Endothelial cell of umbilical vein (primary cell): ENCODE results near the gene CBX2. TPM values are rescaled to one million over a fixed set of nuclear protein-coding genes. Genes with fewer than 3 reads are reported as not detected.

Experiments
- BruUV-seq: library from RNA; stranded (reverse); fragments of 400-500 nt; replicated peaks from 2 replicates; lab custom pipeline; 2021; lab: Mats Ljungman, UMichigan
- CTCF ChIA-PET: fragments of 300-600, 350-600 bp; sonication (Branson Sonifier 250); formaldehyde crosslinking; loops from one replicate; lab custom pipeline; 2021; ENCODE audit warnings: antibody characterized with exemption, inconsistent platforms; lab: Charles Lee
- POLR2A ChIA-PET: fragments of 300-600, 350-600 bp; sonication (Branson Sonifier 250); formaldehyde crosslinking; loops from one replicate; lab custom pipeline; 2021; ENCODE audit warnings: antibody characterized with exemption, inconsistent platforms; lab: Charles Lee
- DNase-seq: peaks from one replicate; pipeline ENCODE4 v3.0.0-alpha.2; 2011; ENCODE audit warnings: low read depth, low spot score
- FAIRE-seq: peaks from 2 replicates; lab custom pipeline; 2011; peaks lifted over from hg19 to GRCh38; lab: Jason Lieb, UNC
- H2AFZ ChIP-seq: 2 replicates; pipeline ENCODE4 v1.6.0; 2012; ENCODE audit warnings: low read depth, low read length, control low read depth, inconsistent platforms
- H3K27ac ChIP-seq: 2 replicates; pipeline ENCODE4 v1.5.1; 2011; ENCODE audit warnings: low read depth, mild to moderate bottlenecking, control low read depth, low read length, moderate library complexity; ENCODE audit not compliant: insufficient read depth
- H3K27me3 ChIP-seq, 2 experiments: 2 replicates each; pipeline versions ENCODE4 v1.6.0 to v1.6.1; 2011; ENCODE audit warnings: low read length in 2 of 2, mixed read lengths in 1 of 2; ENCODE audit not compliant: control insufficient read depth in 2 of 2, insufficient read depth in 2 of 2
- H3K36me3 ChIP-seq, 2 experiments: 2 replicates in 1 of 2; 3 replicates in 1 of 2; pipeline ENCODE4 v1.5.1; 2011; ENCODE audit warnings: low read length in 2 of 2, mild to moderate bottlenecking in 1 of 2, moderate library complexity in 1 of 2; ENCODE audit not compliant: control insufficient read depth in 2 of 2, insufficient read depth in 2 of 2; ENCODE audit errors: extremely low read depth in 1 of 2
- H3K4me1 ChIP-seq: 3 replicates; pipeline ENCODE4 v1.5.1; 2011; ENCODE audit warnings: mild to moderate bottlenecking, low read length; ENCODE audit not compliant: control insufficient read depth, insufficient read depth; ENCODE audit errors: extremely low read depth
- H3K4me2 ChIP-seq: 2 replicates; pipeline ENCODE4 v1.6.1; 2011; ENCODE audit warnings: low read length, control low read depth, mixed read lengths; ENCODE audit not compliant: insufficient read depth
- H3K4me3 ChIP-seq, 3 experiments: fragments of 200-600 bp in 1 of 3; sonication (generic), shearing (Covaris generic) in 1 of 3; replicated peaks in 1 of 3; 2 replicates each; pipeline ENCODE4 v1.5.1; 2011 to 2016; ENCODE audit warnings: control low read depth in 3 of 3, low read length in 3 of 3, mild to moderate bottlenecking in 2 of 3, inconsistent platforms in 1 of 3, low read depth in 1 of 3, moderate library complexity in 1 of 3; ENCODE audit not compliant: insufficient read depth in 1 of 3
- H3K79me2 ChIP-seq: 2 replicates; pipeline ENCODE4 v1.6.0; 2012; ENCODE audit warnings: low read length, inconsistent platforms; ENCODE audit not compliant: control insufficient read depth, insufficient read depth
- H3K9ac ChIP-seq: replicated peaks from 2 replicates; pipeline ENCODE3; 2011; ENCODE audit warnings: low read length, control low read depth; ENCODE audit not compliant: insufficient read depth; ENCODE audit errors: extremely low read depth
- H3K9me1 ChIP-seq: replicated peaks from 3 replicates; pipeline ENCODE4 v1.6.0; 2011; ENCODE audit warnings: mild to moderate bottlenecking, low read length; ENCODE audit not compliant: control insufficient read depth, insufficient read depth; ENCODE audit errors: extremely low read depth
- H3K9me3 ChIP-seq: replicated peaks from 2 replicates; pipeline ENCODE4 v1.5.1; 2012; ENCODE audit warnings: low read length, inconsistent platforms; ENCODE audit not compliant: control insufficient read depth, insufficient read depth
- H4K20me1 ChIP-seq: replicated peaks from 2 replicates; pipeline ENCODE3; 2011; ENCODE audit warnings: mild to moderate bottlenecking, low read length; ENCODE audit not compliant: control insufficient read depth, insufficient read depth; ENCODE audit errors: extremely low read depth
- EZH2 ChIP-seq: IDR thresholded peaks from 2 replicates; pipeline ENCODE4 v1.6.1; 2012; ENCODE audit warnings: borderline replicate concordance, low read depth, mild to moderate bottlenecking, moderate library complexity, low read length, inconsistent platforms; ENCODE audit not compliant: severe bottlenecking
- FOS ChIP-seq: IDR thresholded peaks from 2 replicates; pipeline ENCODE4 v1.6.1; 2011; ENCODE audit warnings: mild to moderate bottlenecking, low read length, moderate library complexity, borderline replicate concordance; ENCODE audit not compliant: insufficient read depth
- GATA2 ChIP-seq: IDR thresholded peaks from 2 replicates; pipeline ENCODE4 v1.7.0; 2011; ENCODE audit warnings: low read depth, mild to moderate bottlenecking, moderate library complexity, mixed read lengths, low read length; ENCODE audit not compliant: insufficient read length, insufficient read depth
- JUN ChIP-seq: IDR thresholded peaks from 2 replicates; pipeline ENCODE4 v1.6.1; 2011; ENCODE audit warnings: borderline replicate concordance, low read depth; ENCODE audit not compliant: insufficient read length, insufficient read depth
- MYC ChIP-seq: IDR thresholded peaks from one replicate; pipeline ENCODE4 v1.6.1; 2011; ENCODE audit warnings: mild to moderate bottlenecking, low read depth, low read length
- POLR2A ChIP-seq: IDR thresholded peaks from 2 replicates; pipeline ENCODE4 v1.6.1; 2012; ENCODE audit warnings: low read depth, mild to moderate bottlenecking, control low read depth, low read length
- POLR2AphosphoS5 ChIP-seq: IDR thresholded peaks from 2 replicates; pipeline ENCODE4 v1.6.1; 2012; ENCODE audit warnings: low read depth, mild to moderate bottlenecking, control low read depth, low read length, moderate library complexity; ENCODE audit not compliant: insufficient read depth
- dilution Hi-C: fragments of 300-500 bp; cut with MboI; formaldehyde crosslinking; loops from one replicate; pipeline ENCODE4 v1.15.0; 2019; ENCODE audit warnings: low sequenced_read_pairs; ENCODE audit not compliant: extremely low pct_ligation_motif_present
- intact Hi-C: fragments of 100-400 bp; cut with micrococcal nuclease; formaldehyde crosslinking; loops from one replicate; pipeline ENCODE4 v1.10.0; 2022
- polyA plus RNA-seq, 4 experiments: library from polyadenylated mRNA; depleted of rRNA in 3 of 4; stranded (reverse) in 3 of 4; unstranded in 1 of 4; fragments of >200 nt; gene quantifications; 2 replicates each; pipeline versions ENCODE4 v1.2.1 to v1.2.3, GENCODE V29; 2011 to 2012; ENCODE audit warnings: missing spikeins in 1 of 4
- total RNA-seq: library from RNA; stranded (reverse); gene quantifications from 2 replicates; pipeline ENCODE4 v1.2.3, GENCODE V29; 2021
- TF ChIP-seq, protein P1 (sequence below): IDR thresholded peaks from 2 replicates; pipeline ENCODE4 v1.6.1; 2011; ENCODE audit not compliant: insufficient read depth, insufficient read length
- TF ChIP-seq, protein P2 (sequence below), 2 donors: IDR thresholded peaks; 1 replicate in 1 of 2; 2 replicates in 1 of 2; pipeline ENCODE4 v1.5.1; 2011; ENCODE audit warnings: low read length in 2 of 2, mild to moderate bottlenecking in 2 of 2, moderate library complexity in 2 of 2, control low read depth in 1 of 2, inconsistent platforms in 1 of 2, low read depth in 1 of 2; ENCODE audit not compliant: insufficient read depth in 1 of 2; ENCODE audit errors: extremely low read depth in 1 of 2

The CBX2 gene
- total and polyA plus RNA-seq, 2 donors (not counting 3 experiments of a cell fraction or from before 2014, with no cell fraction given) = 10.5 to 20.0 TPM

DNA sequence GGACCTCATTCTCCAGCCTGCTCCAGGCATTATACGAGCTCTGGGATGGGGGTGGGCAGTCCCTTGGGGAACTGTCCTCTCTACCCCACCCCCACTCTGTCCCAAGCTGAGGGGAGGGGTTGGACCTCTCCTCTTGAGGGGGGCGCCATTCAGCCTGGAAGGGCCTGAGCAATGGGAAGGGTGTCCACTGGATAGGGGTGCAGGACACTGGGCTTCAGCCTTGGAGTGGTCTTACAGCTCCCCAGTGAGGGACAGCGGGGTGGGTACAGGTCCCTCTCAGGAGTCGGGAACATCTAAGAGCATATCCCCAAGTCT is 28.5 kb downstream of the CBX2 start:
- CTCF ChIA-PET = interaction anchor here (1.1 to 3.3 kb wide), 2 partner anchors 9 to 29 kb away, joined by 3 to 20 read pairs; partner anchors contain the start of gene CBX8
- no peak overlapping the region for H3K9ac ChIP-seq
- H2AFZ ChIP-seq = no peak overlapping the region
- FAIRE-seq (no peak), DNase-seq (no peak)
- TF ChIP-seq POLR2AphosphoS5 (no peak), JUN (no peak), POLR2A (no peak), FOS (no peak), EZH2 (no peak), GATA2 (no peak), MYC (no peak)
- TF ChIP-seq, protein P1, sequence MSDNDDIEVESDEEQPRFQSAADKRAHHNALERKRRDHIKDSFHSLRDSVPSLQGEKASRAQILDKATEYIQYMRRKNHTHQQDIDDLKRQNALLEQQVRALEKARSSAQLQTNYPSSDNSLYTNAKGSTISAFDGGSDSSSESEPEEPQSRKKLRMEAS = no peak
- TF ChIP-seq, protein P2, sequence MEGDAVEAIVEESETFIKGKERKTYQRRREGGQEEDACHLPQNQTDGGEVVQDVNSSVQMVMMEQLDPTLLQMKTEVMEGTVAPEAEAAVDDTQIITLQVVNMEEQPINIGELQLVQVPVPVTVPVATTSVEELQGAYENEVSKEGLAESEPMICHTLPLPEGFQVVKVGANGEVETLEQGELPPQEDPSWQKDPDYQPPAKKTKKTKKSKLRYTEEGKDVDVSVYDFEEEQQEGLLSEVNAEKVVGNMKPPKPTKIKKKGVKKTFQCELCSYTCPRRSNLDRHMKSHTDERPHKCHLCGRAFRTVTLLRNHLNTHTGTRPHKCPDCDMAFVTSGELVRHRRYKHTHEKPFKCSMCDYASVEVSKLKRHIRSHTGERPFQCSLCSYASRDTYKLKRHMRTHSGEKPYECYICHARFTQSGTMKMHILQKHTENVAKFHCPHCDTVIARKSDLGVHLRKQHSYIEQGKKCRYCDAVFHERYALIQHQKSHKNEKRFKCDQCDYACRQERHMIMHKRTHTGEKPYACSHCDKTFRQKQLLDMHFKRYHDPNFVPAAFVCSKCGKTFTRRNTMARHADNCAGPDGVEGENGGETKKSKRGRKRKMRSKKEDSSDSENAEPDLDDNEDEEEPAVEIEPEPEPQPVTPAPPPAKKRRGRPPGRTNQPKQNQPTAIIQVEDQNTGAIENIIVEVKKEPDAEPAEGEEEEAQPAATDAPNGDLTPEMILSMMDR (IDR thresholded peaks at IDR 0.05; ENCODE audit: extremely low read depth in 1 of 2, insufficient read depth in 1 of 2, low read depth in 1 of 2, low read length in 2 of 2) = no peak
- POLR2A ChIA-PET = no interaction called here
- H3K27me3 ChIP-seq = peaks cover 87 to 92% of the 10 kb centered on the region in 2 experiments
- no peaks in the 10 kb centered on the region for H4K20me1 ChIP-seq
- H3K9me1 ChIP-seq = no peaks in the 10 kb centered on the region
- no peak overlapping the region for H3K27ac ChIP-seq
- no peak overlapping the region for H3K4me2 ChIP-seq
- no peaks in the 10 kb centered on the region for H3K9me3 ChIP-seq
- dilution Hi-C loops (no loop called here), intact Hi-C loops (no loop called here)
- no TSS peak for BruUV-seq
- no peaks in the 10 kb centered on the region for H3K4me1 ChIP-seq
- H3K36me3 ChIP-seq = no peaks in the 10 kb centered on the region
- no peaks in the 10 kb centered on the region for H3K79me2 ChIP-seq
- no peak overlapping the region for H3K4me3 ChIP-seq
